GM12878 (cell line): ENCODE measurements around the gene TEX22. TPM values are rescaled to one million over a fixed set of nuclear protein-coding genes. Genes with fewer than 3 reads are reported as not detected.

Source experiments
- ATAC-seq: fragments of 200-7000 bp; cut with Tn5 transposase; 3 replicates; pipeline ENCODE4 v1.9.1; 2020; ENCODE audit warnings: mild to moderate bottlenecking, moderate library complexity
- BruUV-seq: library from RNA; stranded (reverse); fragments of 400-500 nt; replicated peaks from 2 replicates; lab custom pipeline; 2021; lab: Mats Ljungman, UMichigan
- CTCF ChIA-PET: fragments of 300-600 bp; sonication (Branson Sonifier 250); formaldehyde crosslinking; extraction: SDS; loops from one replicate; lab custom pipeline; 2021; ENCODE audit warnings: inconsistent platforms; lab: Yijun Ruan, JAX
- POLR2A ChIA-PET: fragments of 350-600 bp; formaldehyde crosslinking; extraction: SDS; loops from one replicate; lab custom pipeline; 2021; ENCODE audit warnings: inconsistent platforms; lab: Charles Lee
- RAD21 ChIA-PET: fragments of 300-600 bp; sonication (Branson Sonifier 250); formaldehyde crosslinking; loops from one replicate; lab custom pipeline; 2023; ENCODE audit warnings: antibody characterized with exemption; ENCODE audit not compliant: unreplicated experiment; lab: Charles Lee
- SMC1A ChIA-PET: fragments of 300-600 bp; sonication (Branson Sonifier 250); formaldehyde crosslinking; loops from one replicate; lab custom pipeline; 2023; ENCODE audit not compliant: unreplicated experiment, uncharacterized antibody; lab: Charles Lee
- DNase-seq: peaks from one replicate; pipeline ENCODE4 v3.0.0-alpha.2; 2011; ENCODE audit warnings: low read depth, low spot score
- FAIRE-seq: peaks from 3 replicates; lab custom pipeline; 2011; peaks lifted over from hg19 to GRCh38; lab: Jason Lieb, UNC
- H2AFZ ChIP-seq: 2 replicates; pipeline ENCODE4 v1.6.0; 2011; ENCODE audit warnings: low read depth, low read length, control low read depth; ENCODE audit not compliant: control insufficient read depth
- H3K27ac ChIP-seq: 2 replicates; pipeline ENCODE4 v1.5.1; 2011; ENCODE audit warnings: control low read depth; ENCODE audit not compliant: control insufficient read depth, insufficient read depth
- H3K27me3 ChIP-seq, 2 experiments: replicated peaks in 1 of 2; 2 replicates each; pipeline versions ENCODE4 v1.6.0 to v1.6.1; 2011; ENCODE audit warnings: low read length in 1 of 2; ENCODE audit not compliant: control insufficient read depth in 2 of 2, insufficient read depth in 2 of 2
- H3K36me3 ChIP-seq, 2 experiments: 2 replicates each; pipeline ENCODE4 v1.5.1; 2011; ENCODE audit warnings: low read length in 1 of 2; ENCODE audit not compliant: control insufficient read depth in 2 of 2, insufficient read depth in 2 of 2
- H3K4me1 ChIP-seq: 2 replicates; pipeline ENCODE4 v1.6.1; 2011; ENCODE audit warnings: mild to moderate bottlenecking, low read length, moderate library complexity, mixed read lengths; ENCODE audit not compliant: control insufficient read depth, insufficient read depth
- H3K4me2 ChIP-seq: 2 replicates; pipeline ENCODE4 v1.6.0; 2011; ENCODE audit warnings: control low read depth; ENCODE audit not compliant: control insufficient read depth, insufficient read depth
- H3K4me3 ChIP-seq: fragments of 200-600 bp; sonication (generic); 2 replicates; pipeline ENCODE4 v1.5.1; 2016
- H3K79me2 ChIP-seq: 2 replicates; pipeline ENCODE4 v1.6.0; 2011; ENCODE audit warnings: low read length; ENCODE audit not compliant: control insufficient read depth, insufficient read depth
- H3K9ac ChIP-seq: 2 replicates; pipeline ENCODE4 v1.8.0; 2011; ENCODE audit warnings: low read length, control low read depth, mixed read lengths; ENCODE audit not compliant: control insufficient read depth, insufficient read depth
- H3K9me3 ChIP-seq: replicated peaks from 3 replicates; pipeline ENCODE4 v1.5.1; 2011; ENCODE audit warnings: mild to moderate bottlenecking, low read length; ENCODE audit not compliant: control insufficient read depth, insufficient read depth
- H4K20me1 ChIP-seq: 2 replicates; pipeline ENCODE4 v1.6.0; 2011; ENCODE audit not compliant: control insufficient read depth, insufficient read depth
- ATF3 ChIP-seq: IDR thresholded peaks from 2 replicates; pipeline ENCODE4 v1.6.1; 2011; ENCODE audit warnings: low read depth, mild to moderate bottlenecking, low read length, moderate library complexity, borderline replicate concordance; ENCODE audit errors: extremely low read depth
- BACH1 ChIP-seq: fragments of 450-650 bp; IDR thresholded peaks from 2 replicates; pipeline ENCODE4 v1.6.1; 2017; ENCODE audit warnings: mild to moderate bottlenecking, borderline replicate concordance
- BHLHE40 ChIP-seq, 2 experiments: fragments of 450-650 bp in 1 of 2; IDR thresholded peaks; 2 replicates each; pipeline ENCODE4 v1.6.1; 2011 to 2017; ENCODE audit warnings: low read depth in 2 of 2, borderline replicate concordance in 1 of 2, improper control_type of control experiment in 1 of 2, low read length in 1 of 2, mild to moderate bottlenecking in 1 of 2
- ESRRA ChIP-seq: IDR thresholded peaks from 2 replicates; pipeline ENCODE4 v1.6.1; 2012; ENCODE audit warnings: mild to moderate bottlenecking, low read length, improper control_type of control experiment
- EZH2 ChIP-seq: IDR thresholded peaks from 2 replicates; pipeline ENCODE4 v1.6.1; 2012; ENCODE audit warnings: low read depth, mild to moderate bottlenecking, control low read depth, inconsistent platforms, low read length, borderline replicate concordance; ENCODE audit not compliant: control insufficient read depth
- HDAC6 ChIP-seq: fragments of 200-600 bp; sonication (generic); IDR thresholded peaks from one replicate; pipeline ENCODE4 v1.8.0; 2017; ENCODE audit warnings: antibody characterized with exemption; ENCODE audit not compliant: unreplicated experiment
- IRF4 ChIP-seq: IDR thresholded peaks from 2 replicates; pipeline ENCODE4 v1.6.1; 2011; ENCODE audit warnings: low read depth, low read length
- MTA3 ChIP-seq: IDR thresholded peaks from 2 replicates; pipeline ENCODE4 v1.6.1; 2012; ENCODE audit warnings: low read length, inconsistent platforms, borderline replicate concordance
- NR2C2 ChIP-seq: IDR thresholded peaks from 2 replicates; pipeline ENCODE4 v1.6.1; 2011; ENCODE audit warnings: borderline replicate concordance, low read depth; ENCODE audit not compliant: control insufficient read depth, insufficient read length
- PAX8 ChIP-seq: fragments of 450-650 bp; IDR thresholded peaks from 2 replicates; pipeline ENCODE4 v1.6.1; 2017; ENCODE audit warnings: mild to moderate bottlenecking, moderate library complexity
- RAD51 ChIP-seq: fragments of 450-650 bp; IDR thresholded peaks from 2 replicates; pipeline ENCODE4 v1.6.1; 2016; ENCODE audit warnings: moderate library complexity, mild to moderate bottlenecking, inconsistent platforms
- SREBF2 ChIP-seq: IDR thresholded peaks from 2 replicates; pipeline ENCODE4 v1.6.1; 2012; ENCODE audit warnings: mild to moderate bottlenecking, low read length
- TARDBP ChIP-seq: IDR thresholded peaks from 2 replicates; pipeline ENCODE4 v1.6.1; 2016; ENCODE audit warnings: borderline replicate concordance
- YY1 ChIP-seq: IDR thresholded peaks from 2 replicates; pipeline ENCODE4 v1.6.1; 2011; ENCODE audit warnings: low read depth, mild to moderate bottlenecking, low read length
- ZNF217 ChIP-seq: fragments of 450-650 bp; IDR thresholded peaks from 2 replicates; pipeline ENCODE4 v1.6.1; 2017; ENCODE audit warnings: antibody characterized with exemption, mild to moderate bottlenecking
- WGBS: methylation state at CpG from one replicate; pipeline ENCODE4 v1.1.6; 2016; ENCODE audit warnings: low lambda C conversion rate; ENCODE audit not compliant: insufficient replicate concordance, insufficient coverage; ENCODE audit errors: missing lambda C conversion rate; 5-methylcytosine and 5-hydroxymethylcytosine counted together
- in situ Hi-C: fragments of 300-500 bp; cut with MboI; formaldehyde crosslinking; loops from 9 replicates; pipeline ENCODE4 v1.14.3; 2018; ENCODE audit warnings: mixed read lengths
- intact Hi-C: fragments of 100-400 bp; cut with micrococcal nuclease; formaldehyde crosslinking; loops from one replicate; pipeline ENCODE4 v1.14.2; 2022; ENCODE audit not compliant: unreplicated experiment
- polyA plus RNA-seq, 11 experiments: library from polyadenylated mRNA; depleted of rRNA in 4 of 11; unstranded in 6 of 11; stranded (reverse) in 5 of 11; fragments of >200 nt; fragmentation: Nextera tagmentation in 4 of 11; fragmentation: Illumina TruSeq in 1 of 11; extraction: Ambion mirVana in 4 of 11; extraction: Trizol in 1 of 11; gene quantifications; 1 replicate in 1 of 11; 2 replicates in 10 of 11; pipeline versions ENCODE4 v1.2.1 to v1.2.3, GENCODE V29; 2011 to 2016; ENCODE audit warnings: inconsistent platforms in 2 of 11, missing spikeins in 2 of 11, low read depth in 1 of 11
- total RNA-seq, 4 experiments: library from RNA; depleted of rRNA in 3 of 4; stranded (reverse); fragments of >200 nt in 3 of 4; fragmentation: Illumina TruSeq in 1 of 4; extraction: Trizol in 1 of 4; gene quantifications; 2 replicates each; pipeline versions ENCODE4 v1.2.1 to v1.2.3, GENCODE V29; 2013 to 2021
- TF ChIP-seq, protein P1 (sequence below): fragments of 450-650 bp; IDR thresholded peaks from 2 replicates; pipeline ENCODE4 v1.6.1; 2017; ENCODE audit warnings: low read depth, mild to moderate bottlenecking, moderate library complexity

TEX22 gene
- total and polyA plus RNA-seq, 10 of the 15 experiments (the other 5 are each of a cell fraction or from before 2014, with no cell fraction given), result 0.02 to 4.0 (median 0.63) TPM; not detected in 1

DNA sequence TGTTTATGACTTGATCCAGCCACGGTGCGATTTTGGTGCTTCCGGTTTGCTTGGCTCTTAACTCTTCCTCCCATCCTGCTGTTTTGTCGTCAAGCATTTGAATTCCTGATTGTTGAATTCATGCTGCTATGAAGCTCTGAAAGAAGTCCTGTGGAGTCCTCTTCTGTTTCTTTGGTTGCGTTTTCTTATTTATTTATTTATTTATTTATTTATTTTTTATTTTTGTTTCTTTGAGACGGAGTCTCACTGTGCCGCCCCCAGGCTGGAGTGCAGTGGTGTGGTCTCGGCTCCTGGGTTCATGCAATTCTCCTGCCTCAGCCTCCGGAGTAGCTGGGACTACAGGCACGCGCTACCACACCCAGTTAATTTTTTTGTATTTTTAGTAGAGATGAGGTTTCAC is 18.3 kb downstream of the TEX22 start:
- Histone ChIP-seq H3K79me2 (peaks cover 19% of the 10 kb centered on the region), H4K20me1 (no peaks in the 10 kb centered on the region), H3K4me3 (no peak overlapping the region), H3K27ac (no peak overlapping the region), H3K9me3 (no peaks in the 10 kb centered on the region), H3K4me1 (peaks cover 7% of the 10 kb centered on the region), H3K9ac (no peak overlapping the region), H2AFZ (no peak overlapping the region), H3K27me3 (peaks cover 2 to 6% of the 10 kb centered on the region in 2 experiments; a peak in 2 of 4 replicates), H3K36me3 (no peaks in the 10 kb centered on the region), H3K4me2 (no peak overlapping the region)
- no peak for ATAC-seq
- DNase-seq, result no peak
- 95% methylated on average over 11 of the region's 11 CpGs for WGBS
- ChIA-PET RAD21 (no interaction called here), SMC1A (no interaction called here), CTCF (interaction anchor here (0.9 kb wide), 1 partner anchor 13 kb away, joined by 3 read pairs; no protein-coding TSS in a partner anchor), POLR2A (no interaction called here)
- no peak for FAIRE-seq
- intact Hi-C loops (no loop called here), in situ Hi-C loops (no loop called here)
- no TSS peak for BruUV-seq
- TF ChIP-seq ESRRA, result no peak
- no peak for TF ChIP-seq TARDBP
- no peak for TF ChIP-seq IRF4
- no peak for TF ChIP-seq MTA3
- no peak for TF ChIP-seq PAX8
- TF ChIP-seq BHLHE40 (IDR thresholded peaks at IDR 0.05; ENCODE audit: borderline replicate concordance in 1 of 2, low read depth in 2 of 2, low read length in 1 of 2), result no peak
- no peak for TF ChIP-seq YY1
- TF ChIP-seq NR2C2, result no peak
- no peak for TF ChIP-seq EZH2
- no peak for TF ChIP-seq ATF3
- no peak for TF ChIP-seq ZNF217
- TF ChIP-seq BACH1, result no peak
- no peak for TF ChIP-seq RAD51
- no peak for TF ChIP-seq HDAC6
- no peak for TF ChIP-seq SREBF2
- TF ChIP-seq, protein P1, sequence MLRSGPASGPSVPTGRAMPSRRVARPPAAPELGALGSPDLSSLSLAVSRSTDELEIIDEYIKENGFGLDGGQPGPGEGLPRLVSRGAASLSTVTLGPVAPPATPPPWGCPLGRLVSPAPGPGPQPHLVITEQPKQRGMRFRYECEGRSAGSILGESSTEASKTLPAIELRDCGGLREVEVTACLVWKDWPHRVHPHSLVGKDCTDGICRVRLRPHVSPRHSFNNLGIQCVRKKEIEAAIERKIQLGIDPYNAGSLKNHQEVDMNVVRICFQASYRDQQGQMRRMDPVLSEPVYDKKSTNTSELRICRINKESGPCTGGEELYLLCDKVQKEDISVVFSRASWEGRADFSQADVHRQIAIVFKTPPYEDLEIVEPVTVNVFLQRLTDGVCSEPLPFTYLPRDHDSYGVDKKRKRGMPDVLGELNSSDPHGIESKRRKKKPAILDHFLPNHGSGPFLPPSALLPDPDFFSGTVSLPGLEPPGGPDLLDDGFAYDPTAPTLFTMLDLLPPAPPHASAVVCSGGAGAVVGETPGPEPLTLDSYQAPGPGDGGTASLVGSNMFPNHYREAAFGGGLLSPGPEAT, result no peak
